SH-SY5Y (cell line): ENCODE results near the gene ZNF385D.

Experiments
- GATA2 ChIP-seq: IDR thresholded peaks from 2 replicates; pipeline ENCODE4 v1.6.1; 2011; ENCODE audit warnings: mild to moderate bottlenecking, low read depth, low read length
- GATA3 ChIP-seq: IDR thresholded peaks from 2 replicates; pipeline ENCODE4 v1.6.1; 2011; ENCODE audit warnings: low read depth, mild to moderate bottlenecking, low read length, moderate library complexity

The ZNF385D gene

GRCh38 chr3:21729888-21730459 is 21.0 kb downstream of the ZNF385D start:
- TF ChIP-seq GATA3 (no peak), GATA2 (no peak)

- TF ChIP-seq GATA3 (no peak), GATA2 (no peak)
Observed at GRCh38 chr3:21729331-21729730, 21.7 kb downstream of the ZNF385D start.

- no peak for TF ChIP-seq GATA2
- TF ChIP-seq GATA3: no peak
Observed at GRCh38 chr3:21722768-21723167, 28.2 kb downstream of the ZNF385D start.

GRCh38 chr3:21722301-21722700 is 28.7 kb downstream of the ZNF385D start:
- TF ChIP-seq GATA3 (no peak), GATA2 (no peak)

GRCh38 chr3:21718943-21719591 is 31.9 kb downstream of the ZNF385D start:
- TF ChIP-seq GATA3 (no peak), GATA2 (no peak)

GRCh38 chr3:21718161-21718765 is 32.7 kb downstream of the ZNF385D start:
- no peak for TF ChIP-seq GATA2
- no peak for TF ChIP-seq GATA3

GRCh38 chr3:21715662-21716061 is 35.3 kb downstream of the ZNF385D start:
- TF ChIP-seq GATA2 (no peak), GATA3 (no peak)

GRCh38 chr3:21705769-21706168 is 45.2 kb downstream of the ZNF385D start:
- TF ChIP-seq GATA2 (no peak), GATA3 (no peak)

GRCh38 chr3:21704796-21705195 is 46.2 kb downstream of the ZNF385D start:
- TF ChIP-seq GATA3 (no peak), GATA2 (no peak)

GRCh38 chr3:21703291-21703690 is 47.7 kb downstream of the ZNF385D start:
- TF ChIP-seq GATA2 (no peak), GATA3 (no peak)

GRCh38 chr3:21697707-21698106 is 53.3 kb downstream of the ZNF385D start:
- TF ChIP-seq GATA3: no peak
- TF ChIP-seq GATA2: no peak

- no peak for TF ChIP-seq GATA3
- TF ChIP-seq GATA2: no peak
Observed at GRCh38 chr3:21694506-21694905, 56.5 kb downstream of the ZNF385D start.

GRCh38 chr3:21691036-21691435 is 60.0 kb downstream of the ZNF385D start:
- no peak for TF ChIP-seq GATA2
- TF ChIP-seq GATA3: no peak

GRCh38 chr3:21682206-21682605 is 68.8 kb downstream of the ZNF385D start:
- TF ChIP-seq GATA2: no peak

GRCh38 chr3:21673393-21673792 is 77.6 kb downstream of the ZNF385D start:
- no peak for TF ChIP-seq GATA3
- no peak for TF ChIP-seq GATA2
